HG03280 (cell line): ENCODE measurements around the gene TEX44.
A peak's percentile ranks its signal among the peaks of the same experiment; 100 is the strongest.
"Not testable (repeated sequence)": the region's sequence is repeated elsewhere in the genome, so short reads cannot be mapped to it uniquely, and the experiment has no call there.

Experiments
- ATAC-seq: cut with Tn5 transposase; IDR thresholded peaks from one replicate; pipeline ENCODE4 v1.9.1; 2021; ENCODE audit warnings: mild to moderate bottlenecking, moderate library complexity; ENCODE audit not compliant: unreplicated experiment

TEX44 gene

GRCh38 chr2:231592636-231593145, at the start of gene TEX44:
TSS of gene TEX44 (plus strand) at chr2:231592864. CDS start at chr2:231592952, 88 bp downstream.
- ATAC-seq: no peak

GRCh38 chr2:231545105-231545902, 47.4 kb upstream of the TEX44 start:
- peak; percentile 98 for ATAC-seq

GRCh38 chr2:231546014-231546715, 46.5 kb upstream of the TEX44 start:
- no peak for ATAC-seq

GRCh38 chr2:231547315-231548110, 45.2 kb upstream of the TEX44 start:
- no peak for ATAC-seq

- ATAC-seq: no peak
Measured at GRCh38 chr2:231548752-231549151, 43.9 kb upstream of the TEX44 start.

- ATAC-seq: no peak
Measured at GRCh38 chr2:231549446-231550239, 43.0 kb upstream of the TEX44 start.

GRCh38 chr2:231552752-231553151, 39.9 kb upstream of the TEX44 start:
- no peak for ATAC-seq

- ATAC-seq: no peak
Measured at GRCh38 chr2:231554327-231554726, 38.3 kb upstream of the TEX44 start.

- no peak for ATAC-seq
Measured at GRCh38 chr2:231554748-231555545, 37.7 kb upstream of the TEX44 start.

GRCh38 chr2:231556496-231556895, 36.2 kb upstream of the TEX44 start:
- not testable (repeated sequence) for ATAC-seq

GRCh38 chr2:231556981-231557380, 35.7 kb upstream of the TEX44 start:
- no peak for ATAC-seq

- ATAC-seq: peak; percentile 85
Measured at GRCh38 chr2:231557571-231558217, 35.0 kb upstream of the TEX44 start.

- peak; percentile 63 for ATAC-seq
Measured at GRCh38 chr2:231563378-231563961, 29.2 kb upstream of the TEX44 start.

GRCh38 chr2:231565887-231566594, 26.6 kb upstream of the TEX44 start:
- ATAC-seq: no peak

- no peak for ATAC-seq
Measured at GRCh38 chr2:231567159-231567558, 25.5 kb upstream of the TEX44 start.

- no peak for ATAC-seq
Measured at GRCh38 chr2:231568098-231568784, 24.4 kb upstream of the TEX44 start.

- ATAC-seq: no peak
Measured at GRCh38 chr2:231568785-231569435, 23.8 kb upstream of the TEX44 start.
